ENCODE measurements around the gene CCNA2.

The CCNA2 gene

DNA sequence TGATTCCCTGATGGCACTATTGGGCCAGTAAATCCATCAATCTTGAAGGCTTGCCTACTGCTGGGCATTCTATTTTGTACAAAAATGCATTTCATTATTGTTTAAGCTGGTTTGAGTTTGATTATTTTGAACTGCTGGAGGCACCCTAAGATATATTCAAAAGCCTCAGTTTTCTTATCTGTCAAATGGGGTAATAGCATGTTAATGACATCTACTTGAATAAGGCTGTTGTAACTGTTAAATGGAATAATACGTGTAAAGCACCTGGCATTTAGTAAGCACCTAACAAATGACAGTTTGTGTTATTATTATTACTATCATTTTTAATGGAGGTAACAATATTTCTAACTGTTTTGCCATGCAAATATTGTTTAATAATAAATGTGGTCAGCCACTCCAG lies 51.8 kb downstream of the CCNA2 start:
- no peak for DNase-seq

DNA sequence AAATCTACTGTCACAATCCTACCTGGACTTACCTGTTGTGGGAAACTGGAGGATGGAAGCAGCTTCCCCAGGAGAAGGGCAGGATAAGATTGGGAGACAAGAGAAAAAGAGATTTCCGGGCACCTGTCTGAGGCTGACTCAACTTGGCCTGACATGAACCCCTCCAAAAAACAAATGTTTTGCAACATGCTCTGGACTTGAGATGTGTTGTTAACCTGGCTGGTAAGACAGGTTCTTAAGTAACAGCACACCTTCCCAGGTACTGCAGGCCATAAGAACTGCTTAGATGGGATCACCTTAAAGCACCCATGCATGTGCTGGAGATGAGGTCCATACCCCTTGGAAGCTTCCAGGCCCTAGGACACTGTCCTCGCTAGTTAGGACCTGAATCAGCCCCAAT lies 54.3 kb downstream of the CCNA2 start:
- no peak for DNase-seq

GRCh38 chr4:121767166-121767565 lies 56.5 kb downstream of the CCNA2 start:
- DNase-seq, result no peak
